ENCODE results near the gene PANX3. TPM values are rescaled to one million over a fixed set of nuclear protein-coding genes. Genes with fewer than 3 reads are reported as not detected.

The PANX3 gene
- total and polyA plus RNA-seq, 4 donors: not detected

DNA sequence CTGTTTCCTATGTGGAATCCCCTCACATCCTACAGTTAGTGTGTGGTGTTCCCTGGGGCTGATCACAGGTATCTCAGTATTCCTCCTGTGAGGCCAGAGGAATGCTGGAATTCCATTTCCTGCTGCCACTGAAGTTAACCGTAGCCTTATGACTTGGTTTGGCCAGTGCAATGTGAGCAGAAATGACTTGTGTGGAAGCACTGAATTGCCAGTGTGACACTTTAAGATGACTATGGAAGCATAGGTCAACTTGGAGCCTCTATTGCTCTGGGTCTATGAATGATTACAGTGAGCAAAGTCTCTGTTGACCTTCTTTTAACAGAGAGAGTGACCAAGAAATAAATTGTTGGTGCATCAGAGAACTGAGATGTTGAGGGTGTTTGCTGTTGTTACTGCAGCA, 28.0 kb downstream of the PANX3 start:
- no peak overlapping the region for H3K9ac ChIP-seq (ENCODE audit: insufficient read depth in 1 of 2, low read length in 2 of 2)
- no peaks in the 10 kb centered on the region for H3K9me3 ChIP-seq (ENCODE audit: control insufficient read depth in 4 of 4, insufficient read depth in 3 of 4, low read length in 3 of 4)
- no peak for ATAC-seq (ENCODE audit: insufficient read depth, low FRiP score)
- WGBS, 2 donors: 84 to 93% methylated on average over 1 of the region's 1 CpG
- no peaks in the 10 kb centered on the region for H3K27me3 ChIP-seq (ENCODE audit: control insufficient read depth in 3 of 3, insufficient read depth in 3 of 3, low read length in 2 of 3)
- no peak overlapping the region for H3K27ac ChIP-seq (ENCODE audit: low read depth in 1 of 2, low read length in 1 of 2)
- no peak for TF ChIP-seq CTCF (IDR thresholded peaks at IDR 0.05; ENCODE audit: control extremely low read depth, extremely low read depth)
- no peak for DNase-seq
- no peaks in the 10 kb centered on the region for H3K4me1 ChIP-seq (ENCODE audit: control insufficient read depth in 5 of 5, insufficient read depth in 5 of 5, low read length in 5 of 5)
- peaks cover 0 to 15% (median 10%) of the 10 kb centered on the region in 4 donors for H3K36me3 ChIP-seq (ENCODE audit: control insufficient read depth in 4 of 4, insufficient read depth in 4 of 4, low read length in 4 of 4)
- H3K4me3 ChIP-seq: no peak overlapping the region

DNA sequence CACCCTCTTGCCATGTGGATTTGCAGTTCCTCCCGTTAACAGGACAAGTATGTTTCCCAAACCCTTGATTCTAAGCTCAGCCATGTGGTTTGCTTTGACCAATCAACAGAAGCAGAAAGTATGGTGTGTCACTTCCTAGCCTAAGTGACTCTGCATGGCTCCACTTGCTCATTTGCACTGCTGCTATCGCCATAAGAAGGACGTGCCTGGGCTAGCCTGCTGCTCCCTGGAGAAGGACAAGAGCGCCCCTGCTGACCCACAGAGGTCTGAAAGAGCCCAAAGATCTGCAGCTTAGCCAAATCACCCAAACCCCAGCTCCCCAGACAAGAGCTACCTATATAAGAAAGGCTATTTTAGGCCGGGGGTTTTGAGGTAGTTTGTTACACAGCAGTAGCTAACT, 29.4 kb downstream of the PANX3 start:
- Histone ChIP-seq H3K9me3 (ENCODE audit: control insufficient read depth in 4 of 4, insufficient read depth in 3 of 4, low read length in 3 of 4) (no peaks in the 10 kb centered on the region), H3K9ac (ENCODE audit: insufficient read depth in 1 of 2, low read length in 2 of 2) (no peak overlapping the region), H3K27me3 (ENCODE audit: control insufficient read depth in 3 of 3, insufficient read depth in 3 of 3, low read length in 2 of 3) (no peaks in the 10 kb centered on the region), H3K4me1 (ENCODE audit: control insufficient read depth in 5 of 5, insufficient read depth in 5 of 5, low read length in 5 of 5) (no peaks in the 10 kb centered on the region), H3K36me3 (ENCODE audit: control insufficient read depth in 4 of 4, insufficient read depth in 4 of 4, low read length in 4 of 4) (peaks cover 0 to 15% (median 8%) of the 10 kb centered on the region in 4 donors), H3K27ac (ENCODE audit: low read depth in 1 of 2, low read length in 1 of 2) (no peak overlapping the region), H3K4me3 (no peak overlapping the region)
- no peak for TF ChIP-seq CTCF (IDR thresholded peaks at IDR 0.05; ENCODE audit: control extremely low read depth, extremely low read depth)
- no peak for ATAC-seq (ENCODE audit: insufficient read depth, low FRiP score)
- 90 to 91% methylated on average over 5 of the region's 5 CpGs for WGBS, 2 donors
- DNase-seq: no peak

DNA sequence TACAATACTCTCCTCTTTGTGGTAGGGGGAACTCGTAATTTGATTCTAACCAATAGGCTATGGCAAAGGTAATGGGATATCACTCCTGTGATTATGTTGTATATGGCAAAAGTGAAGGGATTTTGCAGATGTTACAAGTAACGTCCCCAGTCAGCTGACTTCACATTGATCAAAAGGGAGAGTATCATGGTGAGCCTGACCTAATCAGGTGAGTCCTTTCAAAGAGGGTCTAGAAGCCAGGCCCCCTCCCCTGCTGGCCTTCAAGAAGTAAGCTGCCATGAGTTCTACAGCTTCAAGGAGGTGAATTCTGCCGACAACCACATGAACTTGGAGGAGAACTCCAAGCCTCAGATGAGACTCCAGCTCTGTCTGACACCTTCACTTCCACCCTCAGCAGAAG, 31.4 kb downstream of the PANX3 start:
- H3K4me1 ChIP-seq (ENCODE audit: control insufficient read depth in 5 of 5, insufficient read depth in 5 of 5, low read length in 5 of 5): no peaks in the 10 kb centered on the region
- no peak overlapping the region for H3K27ac ChIP-seq (ENCODE audit: low read depth in 1 of 2, low read length in 1 of 2)
- WGBS, 2 donors: 95 to 96% methylated on average over 3 of the region's 3 CpGs
- ATAC-seq (ENCODE audit: insufficient read depth, low FRiP score) (no peak), DNase-seq (no peak)
- H3K36me3 ChIP-seq (ENCODE audit: control insufficient read depth in 4 of 4, insufficient read depth in 4 of 4, low read length in 4 of 4): peaks cover 0 to 10% (median 4%) of the 10 kb centered on the region in 4 donors
- H3K9ac ChIP-seq (ENCODE audit: insufficient read depth in 1 of 2, low read length in 2 of 2): no peak overlapping the region
- no peak for TF ChIP-seq CTCF (IDR thresholded peaks at IDR 0.05; ENCODE audit: control extremely low read depth, extremely low read depth)
- no peak overlapping the region for H3K4me3 ChIP-seq
- no peaks in the 10 kb centered on the region for H3K9me3 ChIP-seq (ENCODE audit: control insufficient read depth in 4 of 4, insufficient read depth in 3 of 4, low read length in 3 of 4)
- no peaks in the 10 kb centered on the region for H3K27me3 ChIP-seq (ENCODE audit: control insufficient read depth in 3 of 3, insufficient read depth in 3 of 3, low read length in 2 of 3)

GRCh38 chr11:124643042-124643604, 31.9 kb downstream of the PANX3 start:
- 81 to 88% methylated on average over 10 of the region's 10 CpGs for WGBS, 2 donors
- no peak for TF ChIP-seq CTCF (IDR thresholded peaks at IDR 0.05; ENCODE audit: control extremely low read depth, extremely low read depth)
- no peak overlapping the region for H3K4me3 ChIP-seq
- H3K4me1 ChIP-seq (ENCODE audit: control insufficient read depth in 5 of 5, insufficient read depth in 5 of 5, low read length in 5 of 5): no peaks in the 10 kb centered on the region
- H3K36me3 ChIP-seq (ENCODE audit: control insufficient read depth in 4 of 4, insufficient read depth in 4 of 4, low read length in 4 of 4): peaks cover 0 to 5% (median under 1%) of the 10 kb centered on the region in 4 donors
- no peaks in the 10 kb centered on the region for H3K27me3 ChIP-seq (ENCODE audit: control insufficient read depth in 3 of 3, insufficient read depth in 3 of 3, low read length in 2 of 3)
- no peak for DNase-seq
- H3K9ac ChIP-seq (ENCODE audit: insufficient read depth in 1 of 2, low read length in 2 of 2): no peak overlapping the region
- no peak overlapping the region for H3K27ac ChIP-seq (ENCODE audit: low read depth in 1 of 2, low read length in 1 of 2)
- no peak for ATAC-seq (ENCODE audit: insufficient read depth, low FRiP score)
- H3K9me3 ChIP-seq (ENCODE audit: control insufficient read depth in 4 of 4, insufficient read depth in 3 of 4, low read length in 3 of 4): no peaks in the 10 kb centered on the region
